Uterus (tissue), 4 donors: ENCODE data around the gene GOLGA5. TPM values are rescaled to one million over a fixed set of nuclear protein-coding genes. Genes with fewer than 3 reads are reported as not detected.

ENCODE experiments used
- DNase-seq, 2 donors: peaks; one replicate each; pipeline ENCODE4 v3.0.0-alpha.2; 2019 to 2020
- H3K27ac ChIP-seq, 2 donors: fragments of 200-600 bp; sonication (generic); 1 replicate in 1 of 2; 2 replicates in 1 of 2; pipeline ENCODE4 v1.5.1; 2016 to 2018
- H3K27me3 ChIP-seq, 2 donors: fragments of 200-600 bp; sonication (generic); one replicate each; pipeline ENCODE4 v1.5.1; 2018 to 2019; ENCODE audit warnings: control low read depth in 1 of 2
- H3K36me3 ChIP-seq, 2 donors: fragments of 200-600 bp; sonication (generic); one replicate each; pipeline ENCODE4 v1.5.1; 2019; ENCODE audit warnings: control low read depth in 1 of 2
- H3K4me1 ChIP-seq, 2 donors: fragments of 200-600 bp; sonication (generic); one replicate each; pipeline ENCODE4 v1.5.1; 2018 to 2019; ENCODE audit warnings: control low read depth in 1 of 2
- H3K4me3 ChIP-seq, 2 donors: fragments of 200-600 bp; sonication (generic); 1 replicate in 1 of 2; 2 replicates in 1 of 2; pipeline ENCODE4 v1.5.1; 2018 to 2019; ENCODE audit warnings: mild to moderate bottlenecking in 1 of 2
- H3K9me3 ChIP-seq, 2 donors: fragments of 200-600 bp; sonication (generic); one replicate each; pipeline ENCODE4 v1.5.1; 2019; ENCODE audit warnings: control low read depth in 1 of 2
- CTCF ChIP-seq, 4 experiments: fragments of 200-600 bp in 2 of 4; fragments of 450-650 bp in 2 of 4; sonication (generic) in 2 of 4; IDR thresholded peaks; one replicate each; pipeline ENCODE4 v1.5.1; 2016 to 2019; ENCODE audit warnings: antibody characterized with exemption in 4 of 4, mild to moderate bottlenecking in 2 of 4, moderate library complexity in 1 of 4
- POLR2A ChIP-seq, 2 donors: fragments of 450-650 bp; IDR thresholded peaks; one replicate each; pipeline ENCODE4 v1.6.1; 2016; ENCODE audit warnings: antibody characterized with exemption in 2 of 2, mild to moderate bottlenecking in 1 of 2, moderate library complexity in 1 of 2
- intact Hi-C: fragments of 100-400 bp; cut with DNase I; formaldehyde crosslinking; loops from one replicate; pipeline ENCODE4 v1.15.1; 2023; ENCODE audit warnings: low total_unique reads
- total RNA-seq, 4 donors: library from RNA; depleted of rRNA in 3 of 4; stranded (reverse); fragments of >200 nt in 3 of 4; gene quantifications; one replicate each; pipeline versions ENCODE4 v1.1.0 to v1.2.4, GENCODE V29; 2014 to 2023
- donor health status: DM: yes; HTN: yes; CAD: no.

GOLGA5 gene
- total RNA-seq, 4 donors from 2014 or later = 30.3 to 63.0 (median 46.6) TPM

GRCh38 chr14:92874962-92875661 lies 81.0 kb downstream of the GOLGA5 start:
- Histone ChIP-seq H3K4me1 (no peaks in the 10 kb centered on the region), H3K27me3 (no peaks in the 10 kb centered on the region), H3K9me3 (no peaks in the 10 kb centered on the region), H3K4me3 (no peak overlapping the region), H3K27ac (no peak overlapping the region), H3K36me3 (no peaks in the 10 kb centered on the region)
- no peak for DNase-seq
- intact Hi-C loops = no loop called here
- no peak for TF ChIP-seq CTCF (IDR thresholded peaks at IDR 0.05)
- TF ChIP-seq POLR2A (IDR thresholded peaks at IDR 0.05) = no peak

- Histone ChIP-seq H3K9me3 (no peaks in the 10 kb centered on the region), H3K27ac (no peak overlapping the region), H3K4me1 (no peaks in the 10 kb centered on the region), H3K27me3 (no peaks in the 10 kb centered on the region), H3K4me3 (no peak overlapping the region), H3K36me3 (no peaks in the 10 kb centered on the region)
- no peak for TF ChIP-seq CTCF (IDR thresholded peaks at IDR 0.05)
- no peak for TF ChIP-seq POLR2A (IDR thresholded peaks at IDR 0.05)
- DNase-seq = peak; percentile 21 to 53
- intact Hi-C loops = no loop called here
These were observed 83.8 kb downstream of the GOLGA5 start for GRCh38 chr14:92877757-92878431.

GRCh38 chr14:92880351-92880750 lies 86.2 kb downstream of the GOLGA5 start:
- TF ChIP-seq POLR2A (IDR thresholded peaks at IDR 0.05) (no peak), CTCF (IDR thresholded peaks at IDR 0.05) (no peak)
- no peaks in the 10 kb centered on the region for H3K9me3 ChIP-seq
- no peak overlapping the region for H3K4me3 ChIP-seq
- H3K4me1 ChIP-seq = no peaks in the 10 kb centered on the region
- H3K36me3 ChIP-seq = no peaks in the 10 kb centered on the region
- DNase-seq = no peak
- intact Hi-C loops = no loop called here
- no peaks in the 10 kb centered on the region for H3K27me3 ChIP-seq
- no peak overlapping the region for H3K27ac ChIP-seq

- H3K9me3 ChIP-seq = no peaks in the 10 kb centered on the region
- no peak for DNase-seq
- TF ChIP-seq POLR2A (IDR thresholded peaks at IDR 0.05) (no peak), CTCF (IDR thresholded peaks at IDR 0.05) (no peak)
- H3K36me3 ChIP-seq = no peaks in the 10 kb centered on the region
- no peaks in the 10 kb centered on the region for H3K27me3 ChIP-seq
- no peak overlapping the region for H3K27ac ChIP-seq
- intact Hi-C loops = no loop called here
- H3K4me1 ChIP-seq = no peaks in the 10 kb centered on the region
- no peak overlapping the region for H3K4me3 ChIP-seq
These were observed 86.7 kb downstream of the GOLGA5 start for GRCh38 chr14:92880851-92881250.

GRCh38 chr14:92883066-92883465 lies 89.0 kb downstream of the GOLGA5 start:
- Histone ChIP-seq H3K27me3 (no peaks in the 10 kb centered on the region), H3K27ac (no peak overlapping the region), H3K4me1 (no peaks in the 10 kb centered on the region), H3K4me3 (no peak overlapping the region), H3K36me3 (no peaks in the 10 kb centered on the region), H3K9me3 (no peaks in the 10 kb centered on the region)
- intact Hi-C loops = no loop called here
- TF ChIP-seq POLR2A (IDR thresholded peaks at IDR 0.05) (no peak), CTCF (IDR thresholded peaks at IDR 0.05) (no peak)
- no peak for DNase-seq
